Measurements from ENCODE around the gene IFFO2. TPM values are rescaled to one million over a fixed set of nuclear protein-coding genes. Genes with fewer than 3 reads are reported as not detected.

Gene IFFO2
- total and polyA plus RNA-seq, 7 donors: 1.2 to 35.0 (median 8.6) TPM

DNA sequence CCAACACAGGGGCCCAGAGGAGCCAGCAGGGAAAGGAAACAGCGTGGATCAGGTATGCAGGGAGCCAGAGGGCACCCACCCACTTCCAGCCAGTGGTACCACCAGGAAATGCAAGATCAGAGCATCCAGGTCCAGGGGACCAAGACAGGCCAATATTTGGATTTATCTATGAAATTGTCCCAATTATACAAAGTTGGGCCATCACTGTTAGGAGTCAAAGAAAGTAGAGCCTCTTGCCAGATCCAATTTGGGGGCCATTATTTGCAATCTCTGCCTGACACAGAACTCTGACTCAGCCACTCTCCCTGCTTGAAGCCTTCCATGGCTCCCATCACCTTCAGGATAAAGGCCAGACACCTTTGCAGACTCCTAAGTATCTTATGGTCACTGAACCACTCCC is 75.9 kb downstream of the IFFO2 start:
- TF ChIP-seq EP300 (IDR thresholded peaks at IDR 0.05) (no peak), POLR2A (IDR thresholded peaks at IDR 0.05) (no peak), POLR2AphosphoS5 (IDR thresholded peaks at IDR 0.05) (no peak)
- TF ChIP-seq, protein P1, sequence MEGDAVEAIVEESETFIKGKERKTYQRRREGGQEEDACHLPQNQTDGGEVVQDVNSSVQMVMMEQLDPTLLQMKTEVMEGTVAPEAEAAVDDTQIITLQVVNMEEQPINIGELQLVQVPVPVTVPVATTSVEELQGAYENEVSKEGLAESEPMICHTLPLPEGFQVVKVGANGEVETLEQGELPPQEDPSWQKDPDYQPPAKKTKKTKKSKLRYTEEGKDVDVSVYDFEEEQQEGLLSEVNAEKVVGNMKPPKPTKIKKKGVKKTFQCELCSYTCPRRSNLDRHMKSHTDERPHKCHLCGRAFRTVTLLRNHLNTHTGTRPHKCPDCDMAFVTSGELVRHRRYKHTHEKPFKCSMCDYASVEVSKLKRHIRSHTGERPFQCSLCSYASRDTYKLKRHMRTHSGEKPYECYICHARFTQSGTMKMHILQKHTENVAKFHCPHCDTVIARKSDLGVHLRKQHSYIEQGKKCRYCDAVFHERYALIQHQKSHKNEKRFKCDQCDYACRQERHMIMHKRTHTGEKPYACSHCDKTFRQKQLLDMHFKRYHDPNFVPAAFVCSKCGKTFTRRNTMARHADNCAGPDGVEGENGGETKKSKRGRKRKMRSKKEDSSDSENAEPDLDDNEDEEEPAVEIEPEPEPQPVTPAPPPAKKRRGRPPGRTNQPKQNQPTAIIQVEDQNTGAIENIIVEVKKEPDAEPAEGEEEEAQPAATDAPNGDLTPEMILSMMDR (IDR thresholded peaks at IDR 0.05): no peak
- Histone ChIP-seq H3K9me3 (no peaks in the 10 kb centered on the region), H3K4me3 (no peak overlapping the region), H3K36me3 (peaks cover 0 to 14% (median 3%) of the 10 kb centered on the region in 4 donors), H3K27me3 (no peaks in the 10 kb centered on the region), H3K4me1 (no peaks in the 10 kb centered on the region), H3K27ac (no peak overlapping the region)
- 91 to 93% methylated on average over 1 of the region's 1 CpG for WGBS, 2 donors
- intact Hi-C loops (cut with DNase I): no loop called here
- no peak for DNase-seq

DNA sequence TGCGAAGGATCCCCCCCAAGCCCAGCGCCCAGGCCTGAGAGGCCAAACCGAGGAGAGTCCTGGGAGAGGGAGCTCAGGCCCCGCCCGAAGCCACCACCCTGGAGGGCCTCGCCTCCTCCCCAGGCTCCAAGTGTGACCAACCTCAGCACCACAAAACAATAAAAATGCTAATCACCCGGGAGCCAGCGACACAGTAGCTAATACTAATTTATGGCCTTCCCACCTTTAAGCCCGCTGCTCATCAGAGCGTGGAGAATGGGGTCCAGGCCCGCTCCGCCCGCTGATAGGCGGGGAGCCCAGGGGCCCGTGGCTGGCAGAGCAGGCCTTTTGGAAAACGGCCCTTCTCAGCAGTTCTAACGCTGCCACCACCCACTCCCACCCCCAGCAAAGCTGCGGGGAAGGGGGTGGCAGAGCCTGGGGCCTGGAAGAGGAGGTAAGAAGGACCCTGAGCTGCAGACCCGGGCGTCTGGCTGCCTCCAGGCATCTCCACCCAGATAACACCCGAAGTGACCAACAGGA is 76.6 kb downstream of the IFFO2 start:
- H3K27me3 ChIP-seq: no peaks in the 10 kb centered on the region
- intact Hi-C loops (cut with DNase I): no loop called here
- H3K9me3 ChIP-seq: no peaks in the 10 kb centered on the region
- peaks cover 0 to 14% (median 3%) of the 10 kb centered on the region in 4 donors for H3K36me3 ChIP-seq
- peaks cover 0 to 7% (median 0%) of the 10 kb centered on the region in 4 donors for H3K4me1 ChIP-seq
- H3K4me3 ChIP-seq: no peak overlapping the region
- H3K27ac ChIP-seq: no peak overlapping the region
- DNase-seq: no peak
- TF ChIP-seq, protein P1 (IDR thresholded peaks at IDR 0.05): no peak
- TF ChIP-seq EP300 (IDR thresholded peaks at IDR 0.05) (no peak), POLR2A (IDR thresholded peaks at IDR 0.05) (no peak), POLR2AphosphoS5 (IDR thresholded peaks at IDR 0.05) (no peak)
- 44 to 73% methylated on average over 21 of the region's 21 CpGs for WGBS, 2 donors

DNA sequence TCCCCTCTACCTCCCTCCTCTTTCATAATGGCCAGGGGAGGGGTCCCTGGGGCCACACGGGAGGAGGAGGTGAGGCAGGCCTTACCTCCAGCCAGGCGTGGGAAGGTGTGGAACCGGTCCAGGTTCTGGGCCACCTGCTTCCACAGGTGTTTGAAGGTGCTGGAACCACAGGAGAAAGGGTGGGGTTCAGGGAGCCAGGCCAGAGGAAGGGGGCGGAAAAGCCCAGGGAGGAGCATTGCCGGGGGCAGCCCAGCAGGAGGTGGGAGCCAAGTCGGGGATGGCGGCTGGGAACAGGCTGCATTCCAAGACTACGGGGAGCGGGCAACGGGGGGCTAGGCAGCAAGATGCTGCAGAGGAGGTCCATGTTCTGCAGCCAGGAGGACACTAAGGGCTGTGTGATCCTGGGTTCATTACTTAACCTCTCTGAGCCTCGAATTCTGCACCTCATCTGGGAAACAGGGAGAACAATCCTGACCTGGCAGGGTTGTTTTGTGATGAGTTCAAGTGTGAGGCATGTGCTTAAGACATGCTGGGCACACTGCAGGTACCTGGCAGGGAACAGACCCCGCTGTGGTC is 77.2 kb downstream of the IFFO2 start:
- peaks cover 0 to 7% (median 0%) of the 10 kb centered on the region in 4 donors for H3K4me1 ChIP-seq

DNA sequence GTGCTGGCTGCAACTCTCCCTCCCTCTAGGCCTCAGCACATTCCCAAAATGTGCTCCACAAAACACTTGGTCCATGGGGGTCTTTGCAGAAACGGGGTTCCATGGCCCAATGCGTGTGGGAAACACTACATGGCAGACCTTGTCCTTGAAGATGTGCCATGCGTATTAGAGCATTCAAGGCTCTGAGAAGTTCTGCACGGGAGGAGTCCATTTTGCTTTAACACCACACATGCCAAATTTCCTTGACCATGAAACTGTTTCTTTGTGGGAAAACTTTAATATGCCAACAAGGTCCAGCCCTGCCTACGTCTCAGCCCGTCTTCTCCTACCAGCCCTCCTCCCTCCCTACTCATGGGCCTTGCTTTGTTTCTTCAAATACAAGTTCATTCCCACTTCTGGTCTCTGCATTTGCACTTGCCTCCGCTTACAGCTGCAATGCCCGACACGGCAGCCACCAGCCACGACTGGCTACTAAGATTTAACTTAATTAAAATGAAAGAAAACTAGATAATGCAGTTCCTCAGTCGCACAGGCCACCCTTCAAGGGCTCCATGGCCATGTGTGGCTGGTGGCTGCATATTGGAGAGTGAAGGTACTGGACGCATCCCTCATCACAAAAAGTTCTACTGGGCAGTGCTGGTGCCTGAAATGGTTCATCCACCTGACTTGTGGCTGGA is 77.8 kb downstream of the IFFO2 start:
- Histone ChIP-seq H3K4me3 (no peak overlapping the region), H3K27ac (no peak overlapping the region), H3K27me3 (no peaks in the 10 kb centered on the region), H3K4me1 (peaks cover 0 to 7% (median 0%) of the 10 kb centered on the region in 4 donors), H3K9me3 (no peaks in the 10 kb centered on the region), H3K36me3 (peaks cover 0 to 14% (median 3%) of the 10 kb centered on the region in 4 donors)
- intact Hi-C loops (cut with DNase I): no loop called here
- 88 to 91% methylated on average over 12 of the region's 12 CpGs for WGBS, 2 donors
- TF ChIP-seq, protein P1 (IDR thresholded peaks at IDR 0.05): no peak
- no peak for TF ChIP-seq POLR2A (IDR thresholded peaks at IDR 0.05)
- no peak for TF ChIP-seq EP300 (IDR thresholded peaks at IDR 0.05)
- no peak for TF ChIP-seq POLR2AphosphoS5 (IDR thresholded peaks at IDR 0.05)
- DNase-seq: no peak

More for the DNA sequence above, 77.2 kb downstream of the IFFO2 start:
- WGBS, 2 donors: 68 to 83% methylated on average over 12 of the region's 12 CpGs
- DNase-seq: no peak
- no peak overlapping the region for H3K27ac ChIP-seq
- intact Hi-C loops (cut with DNase I): no loop called here
- H3K4me3 ChIP-seq: no peak overlapping the region
- H3K9me3 ChIP-seq: no peaks in the 10 kb centered on the region
- peaks cover 0 to 14% (median 3%) of the 10 kb centered on the region in 4 donors for H3K36me3 ChIP-seq
- H3K27me3 ChIP-seq: no peaks in the 10 kb centered on the region
- TF ChIP-seq EP300 (IDR thresholded peaks at IDR 0.05) (no peak), POLR2AphosphoS5 (IDR thresholded peaks at IDR 0.05) (no peak), POLR2A (IDR thresholded peaks at IDR 0.05) (no peak)
- TF ChIP-seq, protein P1 (IDR thresholded peaks at IDR 0.05): no peak
